ENCODE data around the gene LAMB1. TPM values are rescaled to one million over a fixed set of nuclear protein-coding genes. Genes with fewer than 3 reads are reported as not detected.

LAMB1 gene
- total and polyA plus RNA-seq, 3 donors from 2014 or later = 42.0 to 65.2 (median 43.1) TPM

DNA sequence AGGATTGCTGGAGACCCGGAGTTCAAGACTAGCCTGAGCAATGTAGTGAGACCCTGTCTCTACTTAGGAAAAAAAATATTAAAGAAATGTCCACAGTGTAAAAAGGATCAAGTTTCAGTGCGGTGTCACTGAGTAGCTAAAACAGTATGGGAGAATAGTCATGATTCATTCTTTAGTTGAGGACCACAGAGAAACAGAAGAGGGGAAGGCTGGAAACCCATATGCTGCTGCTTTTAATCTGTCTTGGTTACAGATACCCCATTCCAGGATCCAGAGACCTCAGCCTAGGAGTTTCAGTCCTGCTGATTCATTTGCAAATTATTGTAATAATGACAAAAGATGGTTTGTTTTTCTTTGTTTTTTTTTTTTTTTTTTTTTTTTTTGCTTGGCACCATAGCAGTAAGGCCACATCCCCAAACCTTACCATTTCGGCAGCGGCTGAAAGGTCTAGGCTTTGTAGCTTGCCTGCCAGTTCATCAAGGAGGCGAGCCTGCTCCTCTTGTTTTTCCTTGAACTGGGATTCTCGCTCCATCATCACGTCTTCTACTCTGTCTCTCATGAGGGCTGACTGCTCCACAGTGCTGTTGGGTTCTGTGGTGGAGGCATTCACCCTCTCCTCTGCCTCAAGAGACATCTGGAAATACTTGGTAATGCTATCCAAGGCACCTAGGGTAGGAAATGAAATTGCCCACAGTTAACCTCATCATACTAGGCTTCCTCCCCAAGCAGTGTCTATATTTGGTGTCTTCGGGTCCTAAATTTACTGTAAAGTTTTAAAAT, 67.8 kb downstream of the LAMB1 start:
- no peak for DNase-seq
- Histone ChIP-seq H3K9me3 (no peaks in the 10 kb centered on the region), H3K4me1 (peaks cover 30% of the 10 kb centered on the region), H3K27me3 (no peaks in the 10 kb centered on the region), H3K27ac (peak overlapping the region in 1 of 2 donors; percentile 79), H3K4me3 (no peak overlapping the region), H3K36me3 (ENCODE audit: low read depth, missing control alignments) (no peaks in the 10 kb centered on the region)
- WGBS, 2 donors = 76 to 93% methylated on average over 8 of the region's 8 CpGs
- TF ChIP-seq POLR2A (IDR thresholded peaks at IDR 0.05) = no peak
- TF ChIP-seq, protein P1, sequence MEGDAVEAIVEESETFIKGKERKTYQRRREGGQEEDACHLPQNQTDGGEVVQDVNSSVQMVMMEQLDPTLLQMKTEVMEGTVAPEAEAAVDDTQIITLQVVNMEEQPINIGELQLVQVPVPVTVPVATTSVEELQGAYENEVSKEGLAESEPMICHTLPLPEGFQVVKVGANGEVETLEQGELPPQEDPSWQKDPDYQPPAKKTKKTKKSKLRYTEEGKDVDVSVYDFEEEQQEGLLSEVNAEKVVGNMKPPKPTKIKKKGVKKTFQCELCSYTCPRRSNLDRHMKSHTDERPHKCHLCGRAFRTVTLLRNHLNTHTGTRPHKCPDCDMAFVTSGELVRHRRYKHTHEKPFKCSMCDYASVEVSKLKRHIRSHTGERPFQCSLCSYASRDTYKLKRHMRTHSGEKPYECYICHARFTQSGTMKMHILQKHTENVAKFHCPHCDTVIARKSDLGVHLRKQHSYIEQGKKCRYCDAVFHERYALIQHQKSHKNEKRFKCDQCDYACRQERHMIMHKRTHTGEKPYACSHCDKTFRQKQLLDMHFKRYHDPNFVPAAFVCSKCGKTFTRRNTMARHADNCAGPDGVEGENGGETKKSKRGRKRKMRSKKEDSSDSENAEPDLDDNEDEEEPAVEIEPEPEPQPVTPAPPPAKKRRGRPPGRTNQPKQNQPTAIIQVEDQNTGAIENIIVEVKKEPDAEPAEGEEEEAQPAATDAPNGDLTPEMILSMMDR (IDR thresholded peaks at IDR 0.05) = no peak
- intact Hi-C loops (cut with DNase I; ENCODE audit: low total_unique reads) = no loop called here

DNA sequence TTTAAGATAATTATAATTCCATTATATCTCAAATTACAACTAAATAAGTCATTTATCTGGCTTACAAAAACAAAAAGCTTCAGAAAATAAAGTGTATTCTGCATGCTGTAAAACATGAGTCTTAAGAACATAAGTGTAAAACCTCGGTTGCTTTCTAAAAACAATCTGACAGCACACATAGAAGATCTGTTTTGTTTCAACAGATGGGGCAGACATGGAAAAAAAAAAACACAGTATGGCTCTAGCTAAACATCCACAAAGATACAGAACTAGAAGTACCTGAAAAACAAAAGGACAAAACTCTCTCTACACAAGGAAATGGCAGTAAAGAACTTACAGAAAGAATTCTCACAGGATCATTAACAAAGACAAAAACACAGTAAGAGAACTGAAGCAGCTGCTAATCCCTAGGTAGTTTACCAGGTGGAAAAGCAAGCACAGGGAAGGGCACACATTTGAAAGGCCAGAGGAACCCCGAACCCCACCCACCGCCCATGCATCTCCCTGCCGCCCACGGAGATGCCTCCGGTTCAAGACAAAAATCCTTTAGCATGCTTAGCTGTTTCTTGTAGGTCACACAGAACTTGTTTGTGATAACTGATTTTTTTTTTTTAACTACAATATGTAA, 69.5 kb downstream of the LAMB1 start:
- TF ChIP-seq, protein P1 (IDR thresholded peaks at IDR 0.05) = no peak
- TF ChIP-seq POLR2A (IDR thresholded peaks at IDR 0.05) = no peak
- H3K36me3 ChIP-seq (ENCODE audit: low read depth, missing control alignments) = no peaks in the 10 kb centered on the region
- H3K4me3 ChIP-seq = no peak overlapping the region
- peaks cover 13% of the 10 kb centered on the region for H3K4me1 ChIP-seq
- no peaks in the 10 kb centered on the region for H3K9me3 ChIP-seq
- intact Hi-C loops (cut with DNase I; ENCODE audit: low total_unique reads) = no loop called here
- WGBS, 2 donors = 48 to 56% methylated on average over 6 of the region's 6 CpGs
- no peaks in the 10 kb centered on the region for H3K27me3 ChIP-seq
- no peak for DNase-seq
- peak overlapping the region in 1 of 2 donors; percentile 79 for H3K27ac ChIP-seq

DNA sequence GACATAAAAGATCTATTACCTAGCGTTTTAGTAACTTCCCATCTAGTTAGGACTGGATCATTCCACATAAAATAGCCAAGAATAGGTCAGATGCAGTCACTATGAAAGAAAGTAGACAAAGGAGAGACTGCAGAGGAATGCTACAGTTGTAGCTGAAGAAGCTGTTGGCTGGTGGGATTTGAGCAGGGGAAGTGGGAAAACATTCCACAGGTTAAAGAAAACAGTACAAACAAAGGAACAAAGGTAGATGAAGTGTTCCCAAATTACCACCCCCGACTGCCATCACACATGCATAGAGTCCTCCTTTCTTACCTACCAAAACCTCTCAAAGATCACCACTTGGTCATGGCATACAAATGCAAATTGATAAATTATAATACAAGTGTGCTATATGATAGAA, 70.2 kb downstream of the LAMB1 start:
- 49 to 53% methylated on average over 2 of the region's 2 CpGs for WGBS, 2 donors
- H3K36me3 ChIP-seq (ENCODE audit: low read depth, missing control alignments) = no peaks in the 10 kb centered on the region
- no peak for DNase-seq
- peaks cover 12% of the 10 kb centered on the region for H3K4me1 ChIP-seq
- intact Hi-C loops (cut with DNase I; ENCODE audit: low total_unique reads) = no loop called here
- peak overlapping the region in 1 of 2 donors; percentile 79 for H3K27ac ChIP-seq
- no peak overlapping the region for H3K4me3 ChIP-seq
- no peaks in the 10 kb centered on the region for H3K9me3 ChIP-seq
- TF ChIP-seq, protein P1 (IDR thresholded peaks at IDR 0.05) = no peak
- no peak for TF ChIP-seq POLR2A (IDR thresholded peaks at IDR 0.05)
- H3K27me3 ChIP-seq = no peaks in the 10 kb centered on the region

DNA sequence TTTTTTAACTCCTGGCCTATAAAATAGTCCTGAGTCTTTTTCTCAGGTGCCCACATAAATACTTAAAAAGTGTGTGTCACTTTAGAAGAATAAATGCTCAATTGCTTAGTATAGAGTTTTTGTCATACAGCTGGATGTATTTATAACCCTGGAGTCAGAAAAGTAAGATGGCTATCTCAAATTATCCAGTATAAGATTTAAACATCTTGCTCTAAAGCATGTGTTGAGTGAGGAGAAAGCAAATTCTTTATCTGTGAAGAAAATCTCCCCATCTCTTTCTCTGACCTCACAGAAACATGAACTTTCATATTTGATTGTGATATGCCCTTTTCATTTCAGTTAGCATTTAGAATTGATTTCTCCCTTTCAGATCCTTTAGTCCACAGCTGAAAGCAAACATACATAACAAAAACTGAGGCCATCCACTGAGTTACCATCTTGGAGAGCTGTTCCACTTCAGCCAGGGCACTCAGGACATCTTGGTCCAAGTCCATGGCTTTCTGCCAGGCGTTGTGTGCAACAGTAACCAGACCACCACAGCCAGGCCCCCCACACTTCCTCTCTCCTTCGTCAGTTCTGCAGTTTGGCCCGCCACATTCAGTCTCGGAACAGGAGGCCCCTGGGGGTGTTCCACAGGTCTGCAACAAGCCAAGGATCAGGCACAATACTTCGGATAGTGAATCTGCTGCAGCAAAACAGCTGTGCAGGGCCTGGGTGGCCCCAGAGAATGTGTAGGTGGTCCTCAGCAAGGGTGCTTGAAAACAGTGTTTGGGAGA, 71.0 kb downstream of the LAMB1 start:
- Histone ChIP-seq H3K27me3 (no peaks in the 10 kb centered on the region), H3K4me1 (peaks cover 8% of the 10 kb centered on the region), H3K4me3 (no peak overlapping the region), H3K36me3 (ENCODE audit: low read depth, missing control alignments) (no peaks in the 10 kb centered on the region), H3K9me3 (no peaks in the 10 kb centered on the region), H3K27ac (peak overlapping the region; percentile 34 to 79)
- 50 to 60% methylated on average over 5 of the region's 5 CpGs for WGBS, 2 donors
- intact Hi-C loops (cut with DNase I; ENCODE audit: low total_unique reads) = no loop called here
- no peak for TF ChIP-seq POLR2A (IDR thresholded peaks at IDR 0.05)
- TF ChIP-seq, protein P1 (IDR thresholded peaks at IDR 0.05) = no peak
- peak; percentile 46 for DNase-seq
